Stimulated activated CD4-positive, alpha-beta T cell treated with anti-CD3 and anti-CD28 coated beads, Interleukin-12 subunit alpha, Interleukin-12 subunit beta, amount 100 ng/mL, for 4 hours (primary cell): ENCODE results near the gene PEF1.

Source experiments
- DNase-seq: peaks from one replicate; pipeline ENCODE4 v3.0.0-alpha.2; 2020

PEF1 gene

GRCh38 chr1:31581821-31582810, 62.6 kb downstream of the PEF1 start:
- DNase-seq = no peak

GRCh38 chr1:31580891-31581603, 63.6 kb downstream of the PEF1 start:
- DNase-seq = no peak

- DNase-seq = no peak
These were observed 64.2 kb downstream of the PEF1 start for GRCh38 chr1:31580513-31580870.
